Naive B cell (primary cell): ENCODE measurements around the gene NPHP4. TPM values are rescaled to one million over a fixed set of nuclear protein-coding genes. Genes with fewer than 3 reads are reported as not detected.

ENCODE experiments used
- ATAC-seq, 2 donors: fragments of 150-1000 bp; cut with Tn5 transposase; 2 replicates each; pipeline ENCODE4 v1.10.0; 2021; ENCODE audit warnings: low read depth in 2 of 2, mild to moderate bottlenecking in 2 of 2, moderate library complexity in 2 of 2
- DNase-seq: peaks from one replicate; pipeline ENCODE4 v3.0.0; 2022
- H3K27ac Mint-ChIP-seq, 6 donors: one replicate each; pipeline ENCODE4 v1.8.0; 2020 to 2022; ENCODE audit warnings: mild to moderate bottlenecking in 6 of 6, mixed read lengths in 6 of 6, moderate library complexity in 5 of 6, inconsistent platforms in 2 of 6
- H3K27me3 Mint-ChIP-seq, 3 donors: one replicate each; pipeline ENCODE4 v1.8.0; 2021 to 2022; ENCODE audit warnings: mixed read lengths in 3 of 3, mild to moderate bottlenecking in 1 of 3
- H3K36me3 Mint-ChIP-seq, 2 donors: one replicate each; pipeline ENCODE4 v1.8.0; 2020 to 2022; ENCODE audit warnings: mixed read lengths in 2 of 2, inconsistent platforms in 1 of 2, mild to moderate bottlenecking in 1 of 2
- H3K4me1 Mint-ChIP-seq, 3 donors: one replicate each; pipeline ENCODE4 v1.8.0; 2020 to 2022; ENCODE audit warnings: mixed read lengths in 3 of 3, inconsistent platforms in 1 of 3, mild to moderate bottlenecking in 1 of 3, moderate library complexity in 1 of 3
- H3K4me3 Mint-ChIP-seq, 8 donors: one replicate each; pipeline ENCODE4 v1.8.0; 2020 to 2022; ENCODE audit warnings: mild to moderate bottlenecking in 8 of 8, mixed read lengths in 8 of 8, moderate library complexity in 8 of 8, inconsistent platforms in 2 of 8
- H3K9me3 Mint-ChIP-seq, 7 donors: one replicate each; pipeline ENCODE4 v1.8.0; 2020 to 2022; ENCODE audit warnings: mixed read lengths in 7 of 7, mild to moderate bottlenecking in 5 of 7, inconsistent platforms in 2 of 7, moderate library complexity in 1 of 7
- polyA plus RNA-seq, 6 donors: library from polyadenylated mRNA; unstranded; fragments of 300-500 nt; fragmentation: Illumina TruSeq; gene quantifications; one replicate each; pipeline ENCODE4 v1.2.3, GENCODE V29; 2021; ENCODE audit warnings: low read depth in 6 of 6

The NPHP4 gene
- polyA plus RNA-seq, 6 donors from 2014 or later: 0.51 to 1.1 (median 0.68) TPM; not detected in 1

DNA sequence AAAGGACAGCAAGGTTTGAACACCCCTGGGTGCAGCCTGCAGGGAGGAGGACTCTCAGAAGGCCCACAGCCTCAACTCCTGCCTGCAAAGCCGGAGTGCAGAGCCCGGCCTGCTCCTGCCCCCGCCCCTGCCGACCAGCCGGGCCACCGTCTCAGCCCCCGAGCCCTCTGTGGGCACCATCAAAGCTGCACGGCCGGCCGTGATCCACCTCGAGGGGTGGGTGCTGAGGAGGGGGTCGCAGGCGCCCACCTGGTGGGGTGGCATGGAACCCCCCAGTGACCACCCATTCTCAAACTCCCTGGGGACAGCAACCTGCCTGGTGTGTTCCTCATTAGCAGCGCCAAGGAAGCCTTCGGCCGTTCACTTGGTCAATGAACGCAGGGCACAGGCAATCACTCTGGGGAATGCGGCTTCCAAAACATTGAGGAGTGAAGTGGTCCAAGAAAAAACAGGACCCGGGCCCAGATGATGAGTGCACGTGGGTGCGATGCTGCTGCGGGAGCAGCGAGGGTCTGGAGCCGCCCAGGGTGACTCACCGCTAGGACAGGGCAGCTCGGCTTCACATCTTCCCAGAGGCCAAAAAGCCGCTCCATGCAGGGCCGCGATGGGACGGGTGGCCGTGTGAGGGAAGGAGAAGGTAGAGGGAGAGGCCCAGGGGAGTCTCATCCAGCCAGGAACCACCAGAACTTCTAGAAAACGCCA lies 157.6 kb downstream of the NPHP4 start:
- Mint-ChIP-seq H3K36me3 (no peaks in the 10 kb centered on the region), H3K27me3 (peaks cover 4 to 23% (median 17%) of the 10 kb centered on the region in 3 donors), H3K9me3 (peaks cover 0 to 3% (median under 1%) of the 10 kb centered on the region in 7 donors), H3K27ac (no peak overlapping the region), H3K4me1 (peaks cover 0 to under 1% (median 0%) of the 10 kb centered on the region in 3 donors), H3K4me3 (no peak overlapping the region)
- ATAC-seq (no peak), DNase-seq (no peak)

DNA sequence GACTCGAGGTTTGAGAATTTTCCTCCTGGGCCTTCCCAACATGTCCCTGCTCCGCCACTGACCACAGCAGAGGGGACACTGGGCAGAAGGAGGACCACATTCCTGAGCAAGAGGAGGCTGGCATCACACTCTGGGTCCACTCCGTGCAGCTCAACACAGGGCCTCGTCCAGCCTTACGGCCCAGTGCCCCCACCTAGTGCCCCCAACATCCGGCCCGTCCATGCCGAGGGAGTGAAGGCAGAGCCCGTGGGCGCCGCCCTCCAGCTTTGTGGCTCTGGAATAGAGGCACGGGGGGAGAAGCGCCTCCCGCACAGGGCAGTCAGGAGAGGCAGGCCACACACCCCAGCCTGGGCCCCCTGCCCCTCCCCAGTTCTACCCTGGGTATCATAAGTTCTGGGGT lies 158.3 kb downstream of the NPHP4 start:
- ATAC-seq (no peak), DNase-seq (no peak)
- Mint-ChIP-seq H3K27ac (no peak overlapping the region), H3K27me3 (peaks cover 0 to 23% (median 17%) of the 10 kb centered on the region in 3 donors), H3K4me3 (no peak overlapping the region), H3K9me3 (peaks cover 0 to 7% (median 5%) of the 10 kb centered on the region in 7 donors), H3K4me1 (peaks cover 0 to 5% (median 0%) of the 10 kb centered on the region in 3 donors), H3K36me3 (no peaks in the 10 kb centered on the region)

DNA sequence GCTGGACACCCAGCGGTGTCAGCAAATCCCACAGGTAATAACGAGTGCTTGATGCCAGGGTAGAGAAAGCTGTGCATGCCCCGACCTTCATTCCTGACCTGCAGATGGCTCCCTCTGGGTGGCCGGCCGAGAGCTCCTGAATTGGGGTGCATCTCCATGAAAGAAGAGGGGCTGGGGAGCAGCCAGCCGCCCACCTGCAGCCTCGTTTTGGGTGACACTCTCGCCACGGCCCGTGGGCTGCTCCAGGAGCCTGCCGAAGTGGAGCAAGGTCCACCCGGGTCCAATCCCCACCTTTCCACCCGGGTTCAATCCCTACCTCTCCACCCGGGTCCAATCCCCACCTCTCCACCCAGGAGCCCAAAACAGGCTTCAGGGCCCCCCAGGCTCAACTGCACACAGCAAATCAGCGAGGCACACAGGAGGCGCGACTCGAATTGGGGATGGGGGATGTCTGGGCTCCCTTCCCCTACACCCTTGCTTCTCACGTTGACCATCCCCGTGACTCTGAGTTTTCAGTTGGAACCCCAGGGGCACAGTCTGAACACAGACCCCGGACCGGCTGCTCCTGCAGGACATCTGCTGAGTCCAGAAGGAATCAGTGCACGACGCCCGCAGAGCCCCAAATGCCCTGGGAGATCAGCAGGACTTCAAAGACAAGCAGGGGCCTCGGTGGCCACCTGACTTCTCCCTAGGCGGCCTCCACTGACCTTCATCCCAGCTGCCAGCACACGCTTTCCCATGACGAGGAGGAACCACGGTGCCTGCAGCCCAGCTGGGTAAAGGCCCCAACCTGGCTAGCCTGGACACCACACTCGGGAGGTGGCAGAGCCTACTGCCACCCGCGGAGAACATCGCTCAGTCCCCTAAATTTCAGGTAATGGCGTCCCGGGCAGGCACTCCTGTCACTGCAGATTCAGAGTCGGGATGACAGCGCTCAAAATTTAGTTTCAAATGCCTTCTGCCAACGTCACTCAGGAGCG lies 159.0 kb downstream of the NPHP4 start:
- no peak overlapping the region for H3K4me3 Mint-ChIP-seq
- H3K36me3 Mint-ChIP-seq: no peaks in the 10 kb centered on the region
- H3K4me1 Mint-ChIP-seq: peaks cover 0 to 5% (median 0%) of the 10 kb centered on the region in 3 donors
- no peak overlapping the region for H3K27ac Mint-ChIP-seq
- ATAC-seq (no peak), DNase-seq (no peak)
- peaks cover 0 to 7% (median 5%) of the 10 kb centered on the region in 7 donors for H3K9me3 Mint-ChIP-seq
- H3K27me3 Mint-ChIP-seq: peaks cover 0 to 23% (median 17%) of the 10 kb centered on the region in 3 donors

DNA sequence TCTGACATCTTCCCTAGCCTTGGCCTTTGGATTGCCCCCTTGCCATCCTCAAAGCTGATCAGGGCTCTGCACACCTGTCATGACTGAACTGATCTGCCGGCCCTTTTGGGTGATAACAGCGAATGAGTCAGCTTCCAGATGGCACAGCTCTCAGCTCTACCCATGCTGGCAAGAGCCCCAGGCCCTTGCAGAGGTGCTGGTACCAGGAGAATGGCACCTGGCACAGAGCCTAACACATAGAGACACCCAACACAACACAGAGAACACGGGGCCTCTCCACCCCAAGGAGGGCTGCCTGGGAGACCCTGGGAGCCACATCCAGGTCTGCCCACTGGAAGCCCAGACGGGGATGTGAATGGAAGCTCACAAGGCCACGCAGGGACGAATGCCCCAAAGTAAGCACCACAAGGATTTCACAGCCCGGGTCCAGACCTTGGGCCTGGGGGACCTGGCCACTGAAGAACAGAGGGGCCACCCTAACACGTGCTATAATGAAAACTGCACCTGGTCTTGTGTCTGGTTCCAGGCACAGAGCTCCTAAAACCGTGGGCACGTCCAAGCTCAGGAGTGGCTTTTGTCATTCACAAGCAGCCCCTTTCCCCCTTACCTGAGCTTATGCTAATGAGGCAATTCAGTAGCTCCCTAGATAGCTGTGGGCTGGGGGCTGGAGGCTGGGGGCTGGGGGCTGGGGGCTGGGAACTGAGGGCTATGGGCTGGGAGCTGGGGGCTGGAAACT lies 160.5 kb downstream of the NPHP4 start:
- Mint-ChIP-seq H3K4me1 (peaks cover 0 to 5% (median 0%) of the 10 kb centered on the region in 3 donors), H3K36me3 (no peaks in the 10 kb centered on the region), H3K27me3 (peaks cover 0 to 19% (median 9%) of the 10 kb centered on the region in 3 donors), H3K4me3 (no peak overlapping the region), H3K27ac (peak overlapping the region in 1 of 6 donors; percentile 72), H3K9me3 (peaks cover 0 to 7% (median 5%) of the 10 kb centered on the region in 7 donors)
- no peak for ATAC-seq
- DNase-seq: no peak

DNA sequence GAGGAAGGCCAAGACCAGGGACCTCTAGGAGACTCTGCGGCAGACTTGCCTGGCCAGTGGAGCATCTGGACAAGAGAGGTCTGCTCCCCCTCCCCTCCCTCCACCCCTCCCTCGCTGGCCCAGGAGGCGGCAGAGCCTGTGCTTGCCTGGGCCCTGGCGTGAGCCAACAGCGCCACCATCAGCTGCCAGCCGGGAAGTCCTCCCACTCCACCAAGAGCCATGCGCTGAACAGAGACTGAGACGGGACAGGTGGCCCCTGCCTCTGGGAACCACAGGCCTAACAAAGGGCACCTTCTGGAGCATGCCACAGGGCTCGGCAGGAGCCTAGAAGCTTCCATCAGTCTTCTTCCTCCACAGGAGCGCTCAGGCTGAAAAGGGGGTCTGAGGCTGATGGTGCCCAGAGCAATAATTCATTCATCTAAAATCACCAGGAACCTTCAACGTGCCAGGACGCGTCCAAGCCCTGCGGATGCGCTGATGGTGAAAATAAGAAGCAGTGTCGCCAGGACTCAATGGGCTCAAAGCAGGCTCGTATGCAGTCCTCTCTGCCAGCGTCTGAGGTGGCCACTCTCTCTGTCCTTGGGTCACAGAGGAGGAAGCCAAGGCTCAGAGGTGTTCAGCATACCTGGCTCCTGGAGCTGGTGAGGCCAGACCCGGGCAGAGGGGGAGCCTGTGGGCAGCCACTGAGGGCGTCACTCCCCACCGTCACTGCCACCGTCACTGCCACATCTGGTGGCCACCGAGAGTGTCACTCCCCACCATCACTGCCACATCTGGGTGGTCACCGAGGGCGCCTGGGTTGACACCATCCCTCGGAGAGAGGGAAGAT lies 161.2 kb downstream of the NPHP4 start:
- peaks cover 0 to 18% (median 7%) of the 10 kb centered on the region in 3 donors for H3K27me3 Mint-ChIP-seq
- H3K4me1 Mint-ChIP-seq: peaks cover 0 to 5% (median 0%) of the 10 kb centered on the region in 3 donors
- no peak overlapping the region for H3K4me3 Mint-ChIP-seq
- H3K9me3 Mint-ChIP-seq: peaks cover 0 to 7% (median 5%) of the 10 kb centered on the region in 7 donors
- H3K36me3 Mint-ChIP-seq: no peaks in the 10 kb centered on the region
- ATAC-seq: no peak
- DNase-seq: no peak
- H3K27ac Mint-ChIP-seq: no peak overlapping the region

DNA sequence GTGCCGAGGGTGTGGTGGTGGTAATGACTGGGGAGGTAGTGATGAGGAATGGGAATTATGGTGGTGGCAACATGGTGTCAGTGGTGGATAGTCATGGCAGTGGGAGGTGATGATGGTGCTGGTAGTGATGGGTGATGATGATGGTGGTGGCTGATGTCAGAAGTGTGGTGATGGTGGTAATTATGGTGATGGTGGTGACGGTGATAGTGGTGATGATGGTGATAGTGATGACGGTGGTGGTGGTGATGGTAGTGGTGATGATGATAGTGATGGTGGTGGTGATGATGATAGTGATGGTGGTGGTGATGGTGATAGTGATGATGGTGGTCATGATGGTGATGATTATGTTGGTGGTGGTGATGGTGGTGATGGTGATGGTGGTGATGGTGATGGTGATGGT lies 162.8 kb downstream of the NPHP4 start:
- Mint-ChIP-seq H3K4me1 (peaks cover 0 to 5% (median 0%) of the 10 kb centered on the region in 3 donors), H3K27ac (no peak overlapping the region), H3K27me3 (peaks cover 0 to 15% (median 7%) of the 10 kb centered on the region in 3 donors), H3K9me3 (peaks cover 0 to 9% (median 6%) of the 10 kb centered on the region in 7 donors), H3K4me3 (peak overlapping the region in 1 of 8 donors; percentile 0), H3K36me3 (no peaks in the 10 kb centered on the region)
- DNase-seq (no peak), ATAC-seq (no peak)

DNA sequence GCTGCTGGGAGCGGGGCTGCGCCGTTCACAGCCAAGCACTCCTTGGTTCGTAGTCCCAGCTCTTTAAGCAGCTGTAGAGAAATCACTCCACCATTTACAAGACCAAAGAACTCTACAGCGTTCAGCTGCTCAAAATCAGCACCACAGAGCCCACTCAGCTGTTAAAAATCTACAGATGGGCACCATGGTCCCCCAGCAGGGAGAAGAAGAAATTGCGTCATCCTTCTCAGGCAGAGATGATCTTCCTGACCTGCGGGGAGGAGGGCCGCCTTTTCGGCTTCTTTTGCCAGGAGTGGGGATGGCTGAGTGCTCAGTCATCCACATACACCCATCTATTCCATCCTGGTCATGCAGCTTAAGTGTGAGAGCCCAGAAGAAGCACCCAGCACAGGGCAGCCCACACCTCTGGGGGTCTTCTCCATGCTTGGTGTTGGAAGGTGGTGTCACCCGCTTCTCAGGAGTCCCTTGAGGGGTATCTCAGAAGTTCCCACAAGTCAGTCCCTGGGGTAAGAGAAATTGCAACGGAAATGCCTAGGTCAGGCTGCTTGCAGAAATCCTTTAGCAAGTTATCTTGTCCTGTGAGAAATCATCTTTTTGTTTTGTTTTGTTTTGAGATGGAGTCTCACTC lies 163.8 kb downstream of the NPHP4 start:
- H3K27ac Mint-ChIP-seq: no peak overlapping the region
- H3K4me1 Mint-ChIP-seq: peaks cover 0 to 5% (median 0%) of the 10 kb centered on the region in 3 donors
- peaks cover 0 to 15% (median 7%) of the 10 kb centered on the region in 3 donors for H3K27me3 Mint-ChIP-seq
- ATAC-seq: no peak
- no peak for DNase-seq
- H3K36me3 Mint-ChIP-seq: no peaks in the 10 kb centered on the region
- peaks cover 1 to 15% (median 6%) of the 10 kb centered on the region in 7 donors for H3K9me3 Mint-ChIP-seq
- no peak overlapping the region for H3K4me3 Mint-ChIP-seq

DNA sequence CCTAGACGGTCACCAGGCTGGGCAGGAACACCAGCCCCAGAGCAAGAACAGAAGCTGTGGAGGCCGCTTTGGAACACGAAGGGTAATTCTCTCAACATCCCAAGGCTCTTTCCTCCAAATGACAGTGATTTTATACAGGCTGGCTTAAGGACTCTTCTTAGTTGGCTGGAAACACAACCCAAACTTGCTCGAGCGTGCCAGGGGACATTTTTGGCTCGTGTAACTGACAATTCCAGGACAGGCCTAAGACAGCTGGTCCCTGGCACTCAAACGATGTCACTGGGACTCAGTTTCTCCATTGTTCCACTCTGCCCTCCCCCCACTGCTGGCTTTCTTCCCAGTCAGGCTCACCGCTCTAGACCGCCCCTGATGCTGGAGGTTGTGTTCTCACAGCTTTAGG lies 164.7 kb downstream of the NPHP4 start:
- no peak overlapping the region for H3K4me3 Mint-ChIP-seq
- H3K4me1 Mint-ChIP-seq: peaks cover 0 to 5% (median 0%) of the 10 kb centered on the region in 3 donors
- DNase-seq: no peak
- no peak overlapping the region for H3K27ac Mint-ChIP-seq
- H3K36me3 Mint-ChIP-seq: no peaks in the 10 kb centered on the region
- no peak for ATAC-seq
- H3K9me3 Mint-ChIP-seq: peaks cover 1 to 15% (median 6%) of the 10 kb centered on the region in 7 donors
- H3K27me3 Mint-ChIP-seq: peaks cover 0 to 15% (median 7%) of the 10 kb centered on the region in 3 donors

DNA sequence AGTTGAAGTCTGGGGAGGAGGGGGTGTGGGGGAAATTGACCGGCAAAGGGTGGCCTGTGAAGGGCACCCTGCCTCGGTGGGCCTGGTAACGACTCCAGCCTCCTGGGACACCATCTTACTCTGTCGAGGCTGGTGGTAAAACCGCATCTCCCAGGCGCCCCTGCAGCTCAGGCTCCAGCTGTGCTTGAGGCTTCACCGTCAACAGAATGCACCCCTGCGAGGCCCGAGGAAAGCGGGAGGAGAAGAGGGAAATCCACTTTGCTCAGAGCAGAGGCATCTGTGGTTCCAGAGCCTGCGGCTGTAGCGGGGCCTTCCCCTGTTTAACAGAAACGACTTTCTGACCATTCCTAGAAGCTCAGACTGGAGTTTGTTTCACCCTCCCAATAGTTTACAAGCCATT lies 165.6 kb downstream of the NPHP4 start:
- H3K9me3 Mint-ChIP-seq: peaks cover 1 to 15% (median 6%) of the 10 kb centered on the region in 7 donors
- peaks cover 0 to 5% (median 0%) of the 10 kb centered on the region in 3 donors for H3K4me1 Mint-ChIP-seq
- no peak overlapping the region for H3K4me3 Mint-ChIP-seq
- H3K36me3 Mint-ChIP-seq: no peaks in the 10 kb centered on the region
- no peak overlapping the region for H3K27ac Mint-ChIP-seq
- DNase-seq (no peak), ATAC-seq (no peak)
- H3K27me3 Mint-ChIP-seq: peaks cover 0 to 14% (median 6%) of the 10 kb centered on the region in 3 donors

DNA sequence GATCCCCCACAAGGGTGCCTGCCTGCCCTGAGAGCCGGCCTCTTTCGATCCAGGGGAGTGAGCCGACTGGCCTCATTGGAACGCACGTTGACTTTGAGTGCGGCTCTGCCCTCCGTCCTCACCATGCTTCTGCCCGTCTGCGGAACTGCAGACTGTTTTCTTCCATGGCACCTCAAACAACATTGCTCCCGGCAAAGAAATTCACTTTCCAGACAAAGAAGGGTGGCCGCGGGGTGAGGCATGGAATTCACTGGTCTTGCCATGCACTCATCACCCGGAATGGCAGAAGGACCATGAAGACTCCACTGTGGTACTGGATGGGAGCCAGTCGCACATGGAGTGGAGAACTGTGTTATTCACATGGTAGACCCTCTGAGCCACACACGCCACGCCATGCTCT lies 169.5 kb downstream of the NPHP4 start:
- Mint-ChIP-seq H3K27ac (no peak overlapping the region), H3K4me1 (no peaks in the 10 kb centered on the region), H3K9me3 (peaks cover 0 to 12% (median 5%) of the 10 kb centered on the region in 7 donors), H3K36me3 (no peaks in the 10 kb centered on the region), H3K4me3 (no peak overlapping the region), H3K27me3 (peaks cover 5 to 32% (median 19%) of the 10 kb centered on the region in 3 donors)
- no peak for ATAC-seq
- no peak for DNase-seq

DNA sequence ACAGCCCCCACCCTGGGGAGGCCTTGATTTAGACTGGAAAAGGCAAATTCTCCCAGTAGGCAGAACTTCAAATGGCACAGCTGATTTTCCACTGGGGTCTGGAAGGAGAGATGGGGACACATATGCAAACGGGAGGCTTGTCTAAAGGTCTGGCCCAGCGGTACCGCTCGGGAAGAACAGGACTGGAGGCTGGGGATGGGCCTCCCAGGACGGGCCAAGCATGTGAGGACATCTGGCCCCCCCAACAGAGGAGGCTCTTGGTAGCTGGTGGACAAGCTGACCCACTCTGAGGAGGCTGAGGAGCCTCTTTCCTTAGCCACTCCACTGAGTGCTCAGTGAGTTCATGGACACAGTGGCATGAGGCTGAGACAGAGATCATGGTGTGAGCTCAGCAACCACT lies 170.0 kb downstream of the NPHP4 start:
- peaks cover 5 to 36% (median 22%) of the 10 kb centered on the region in 3 donors for H3K27me3 Mint-ChIP-seq
- H3K4me1 Mint-ChIP-seq: no peaks in the 10 kb centered on the region
- DNase-seq: no peak
- no peak for ATAC-seq
- no peak overlapping the region for H3K27ac Mint-ChIP-seq
- no peaks in the 10 kb centered on the region for H3K36me3 Mint-ChIP-seq
- H3K9me3 Mint-ChIP-seq: peaks cover 0 to 12% (median 5%) of the 10 kb centered on the region in 7 donors
- no peak overlapping the region for H3K4me3 Mint-ChIP-seq
